Ovary (tissue), 3 donors: Measurements from ENCODE around the gene WIPF3.

Experiments
- EP300 ChIP-seq: sonication (generic); formaldehyde crosslinking; IDR thresholded peaks from one replicate; pipeline ENCODE4 v1.6.1; 2017; ENCODE audit warnings: antibody characterized with exemption
- POLR2A ChIP-seq: fragments of 450-650 bp; IDR thresholded peaks from one replicate; pipeline ENCODE4 v1.6.1; 2017; ENCODE audit warnings: antibody characterized with exemption, mild to moderate bottlenecking, moderate library complexity
- TF ChIP-seq, protein P1 (sequence below), 3 donors: fragments of 450-650 bp in 2 of 3; fragments of 200-600 bp in 1 of 3; IDR thresholded peaks; one replicate each; pipeline versions ENCODE4 v1.5.1 to v1.8.0; 2016 to 2022; ENCODE audit warnings: antibody characterized with exemption in 3 of 3, mild to moderate bottlenecking in 1 of 3
- donor health status: DM: no; HTN: no; CAD: no.

GRCh38 chr7:29885626-29886025 is 79.3 kb downstream of the WIPF3 start:
- TF ChIP-seq, protein P1, sequence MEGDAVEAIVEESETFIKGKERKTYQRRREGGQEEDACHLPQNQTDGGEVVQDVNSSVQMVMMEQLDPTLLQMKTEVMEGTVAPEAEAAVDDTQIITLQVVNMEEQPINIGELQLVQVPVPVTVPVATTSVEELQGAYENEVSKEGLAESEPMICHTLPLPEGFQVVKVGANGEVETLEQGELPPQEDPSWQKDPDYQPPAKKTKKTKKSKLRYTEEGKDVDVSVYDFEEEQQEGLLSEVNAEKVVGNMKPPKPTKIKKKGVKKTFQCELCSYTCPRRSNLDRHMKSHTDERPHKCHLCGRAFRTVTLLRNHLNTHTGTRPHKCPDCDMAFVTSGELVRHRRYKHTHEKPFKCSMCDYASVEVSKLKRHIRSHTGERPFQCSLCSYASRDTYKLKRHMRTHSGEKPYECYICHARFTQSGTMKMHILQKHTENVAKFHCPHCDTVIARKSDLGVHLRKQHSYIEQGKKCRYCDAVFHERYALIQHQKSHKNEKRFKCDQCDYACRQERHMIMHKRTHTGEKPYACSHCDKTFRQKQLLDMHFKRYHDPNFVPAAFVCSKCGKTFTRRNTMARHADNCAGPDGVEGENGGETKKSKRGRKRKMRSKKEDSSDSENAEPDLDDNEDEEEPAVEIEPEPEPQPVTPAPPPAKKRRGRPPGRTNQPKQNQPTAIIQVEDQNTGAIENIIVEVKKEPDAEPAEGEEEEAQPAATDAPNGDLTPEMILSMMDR (IDR thresholded peaks at IDR 0.05) = no peak
- TF ChIP-seq POLR2A (no peak), EP300 (no peak)
